Panc1 (cell line): ENCODE data around the gene IGSF9. TPM values are rescaled to one million over a fixed set of nuclear protein-coding genes. Genes with fewer than 3 reads are reported as not detected.

Experiments used
- ATAC-seq: fragments of 200-7000 bp; cut with Tn5 transposase; 2 replicates; pipeline ENCODE4 v1.9.1; 2020; ENCODE audit warnings: mild to moderate bottlenecking, moderate library complexity
- BruUV-seq: library from RNA; stranded (reverse); fragments of 400-500 nt; replicated peaks from 2 replicates; lab custom pipeline; 2021; lab: Mats Ljungman, UMichigan
- CTCF ChIA-PET: fragments of 300-600 bp; sonication (Branson Sonifier 250); formaldehyde crosslinking; loops from one replicate; lab custom pipeline; 2022; ENCODE audit warnings: antibody characterized with exemption; lab: Charles Lee
- POLR2A ChIA-PET: fragments of 300-600 bp; sonication (Branson Sonifier 250); formaldehyde crosslinking; loops from one replicate; lab custom pipeline; 2022; ENCODE audit warnings: antibody characterized with exemption; lab: Charles Lee
- DNase-seq: peaks from one replicate; pipeline ENCODE4 v3.0.0-alpha.2; 2010; ENCODE audit warnings: low read depth, low spot score
- H3K27ac ChIP-seq: 2 replicates; pipeline ENCODE4 v1.5.1; 2011; ENCODE audit warnings: mild to moderate bottlenecking, low read length, inconsistent platforms
- H3K27me3 ChIP-seq: fragments of 200-500 bp; sonication (Bioruptor generic); 2 replicates; pipeline ENCODE4 v1.6.0; 2014; ENCODE audit warnings: low read length, inconsistent platforms; ENCODE audit not compliant: control insufficient read depth, insufficient read depth
- H3K36me3 ChIP-seq: fragments of 200-500 bp; sonication (Bioruptor generic); 2 replicates; pipeline ENCODE4 v1.5.1; 2014; ENCODE audit warnings: inconsistent platforms, mild to moderate bottlenecking, low read length, moderate library complexity; ENCODE audit not compliant: control insufficient read depth, insufficient read depth
- H3K4me1 ChIP-seq: 2 replicates; pipeline ENCODE4 v1.5.1; 2011; ENCODE audit warnings: inconsistent platforms, mild to moderate bottlenecking, low read length, moderate library complexity; ENCODE audit not compliant: control insufficient read depth, insufficient read depth
- H3K4me3 ChIP-seq, 2 experiments: 2 replicates each; pipeline ENCODE4 v1.5.1; 2011 to 2012; ENCODE audit warnings: low read depth in 2 of 2, low read length in 2 of 2, mild to moderate bottlenecking in 2 of 2, inconsistent platforms in 1 of 2, moderate library complexity in 1 of 2
- H3K9me3 ChIP-seq: fragments of 200-500 bp; sonication (Bioruptor generic); 2 replicates; pipeline ENCODE4 v1.5.1; 2014; ENCODE audit warnings: low read depth, mild to moderate bottlenecking, inconsistent platforms, low read length, moderate library complexity; ENCODE audit not compliant: control insufficient read depth, insufficient read depth
- CTCF ChIP-seq: fragments of 450-650 bp; IDR thresholded peaks from 2 replicates; pipeline ENCODE4 v1.5.1; 2017; ENCODE audit warnings: mild to moderate bottlenecking
- POLR2AphosphoS5 ChIP-seq: IDR thresholded peaks from 2 replicates; pipeline ENCODE4 v1.6.1; 2012; ENCODE audit warnings: mild to moderate bottlenecking, low read depth, low read length, moderate library complexity
- REST ChIP-seq, 2 experiments: IDR thresholded peaks; 2 replicates each; pipeline ENCODE4 v1.6.1; 2011 to 2012; ENCODE audit warnings: low read depth in 2 of 2, control low read depth in 1 of 2, low read length in 1 of 2, mild to moderate bottlenecking in 1 of 2, moderate library complexity in 1 of 2; ENCODE audit not compliant: insufficient read depth in 1 of 2
- SIN3A ChIP-seq: IDR thresholded peaks from 2 replicates; pipeline ENCODE4 v1.6.1; 2012; ENCODE audit warnings: low read depth, mild to moderate bottlenecking, low read length, moderate library complexity, borderline replicate concordance; ENCODE audit not compliant: insufficient read depth
- TCF7L2 ChIP-seq: IDR thresholded peaks from 2 replicates; pipeline ENCODE4 v1.6.1; 2011; ENCODE audit warnings: mild to moderate bottlenecking, low read depth, low read length, inconsistent platforms
- in situ Hi-C: cut with HindIII; loops from 2 replicates; pipeline ENCODE4 v1.10.0; 2016; ENCODE audit warnings: low sequenced_read_pairs, low pct_unique_long_range_greater_than_20kb
- intact Hi-C: fragments of 100-400 bp; cut with micrococcal nuclease; formaldehyde crosslinking; loops from one replicate; pipeline ENCODE4 v1.10.0; 2022; ENCODE audit not compliant: unreplicated experiment
- total RNA-seq: library from RNA; stranded (reverse); gene quantifications from one replicate; pipeline ENCODE4 v1.2.1, GENCODE V29; 2021; ENCODE audit not compliant: unreplicated experiment

The IGSF9 gene
- total RNA-seq, 1 experiment from 2014 or later: 0.51 TPM

- Histone ChIP-seq H3K36me3 (no peaks in the 10 kb centered on the region), H3K27ac (no peak overlapping the region), H3K4me3 (no peak overlapping the region), H3K4me1 (no peaks in the 10 kb centered on the region), H3K9me3 (no peaks in the 10 kb centered on the region), H3K27me3 (peaks cover 7% of the 10 kb centered on the region; the same call in 1 of the 2 replicates)
- POLR2A ChIA-PET: no interaction called here
- no TSS peak for BruUV-seq
- CTCF ChIA-PET: no interaction called here
- no peak for ATAC-seq
- intact Hi-C loops (no loop called here), in situ Hi-C loops (no loop called here)
- TF ChIP-seq SIN3A (no peak), REST (IDR thresholded peaks at IDR 0.05; ENCODE audit: insufficient read depth in 1 of 2, low read depth in 2 of 2, low read length in 1 of 2) (no peak), TCF7L2 (no peak), POLR2AphosphoS5 (no peak), CTCF (no peak)
- no peak for DNase-seq
These were observed 25.5 kb upstream of the IGSF9 start for GRCh38 chr1:159970932-159971342.

- in situ Hi-C loops: no loop called here
- no peak for ATAC-seq
These were observed 23.5 kb upstream of the IGSF9 start for GRCh38 chr1:159968901-159969300.

More at GRCh38 chr1:159968901-159969300, 23.5 kb upstream of the IGSF9 start:
- Histone ChIP-seq H3K4me3 (no peak overlapping the region), H3K4me1 (no peaks in the 10 kb centered on the region), H3K36me3 (no peaks in the 10 kb centered on the region), H3K27ac (no peak overlapping the region), H3K27me3 (peaks cover 4% of the 10 kb centered on the region; the same call in 1 of the 2 replicates), H3K9me3 (no peaks in the 10 kb centered on the region)
- no TSS peak for BruUV-seq
- ChIA-PET POLR2A (no interaction called here), CTCF (interaction anchor here (0.8 kb wide), 1 partner anchor 32 kb away, joined by 3 read pairs; no protein-coding TSS in a partner anchor)
- DNase-seq: no peak
- TF ChIP-seq SIN3A (no peak), CTCF (no peak)
- intact Hi-C loops: no loop called here
